SHP77 treated with DMSO at 0.1 percent for 48 hours (cell line): Measurements from ENCODE around the gene DYNC2LI1.

Source experiments
- DNase-seq: peaks from one replicate; lab custom pipeline; 2025; lab: John Stamatoyannopoulos, UW

Gene DYNC2LI1

GRCh38 chr2:43818761-43819160 is 44.9 kb downstream of the DYNC2LI1 start:
- DNase-seq, result no peak

- no peak for DNase-seq
Observed at GRCh38 chr2:43819491-43820163, 45.8 kb downstream of the DYNC2LI1 start.

DNA sequence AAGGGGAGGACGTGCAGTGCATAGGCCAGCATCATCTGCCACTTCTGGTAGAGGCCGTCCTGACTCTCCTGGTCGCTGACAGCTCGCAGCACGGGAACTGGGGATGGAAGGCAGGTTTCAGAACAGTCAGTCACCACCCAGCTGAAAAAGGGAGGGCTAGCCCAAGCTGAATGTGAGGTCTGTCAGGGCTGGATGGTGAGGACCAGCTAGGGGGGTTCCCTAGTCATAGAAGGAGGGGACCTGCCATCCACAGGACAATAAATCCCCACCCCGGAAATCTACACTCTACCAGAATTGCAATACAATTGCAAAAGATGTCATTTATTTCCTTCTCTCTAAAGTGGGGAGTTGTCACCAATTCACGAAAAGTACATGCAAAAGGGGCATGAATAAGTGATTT is 49.0 kb downstream of the DYNC2LI1 start:
- DNase-seq, result no peak

- DNase-seq, result no peak
Observed at GRCh38 chr2:43823751-43824150, 49.9 kb downstream of the DYNC2LI1 start.

DNA sequence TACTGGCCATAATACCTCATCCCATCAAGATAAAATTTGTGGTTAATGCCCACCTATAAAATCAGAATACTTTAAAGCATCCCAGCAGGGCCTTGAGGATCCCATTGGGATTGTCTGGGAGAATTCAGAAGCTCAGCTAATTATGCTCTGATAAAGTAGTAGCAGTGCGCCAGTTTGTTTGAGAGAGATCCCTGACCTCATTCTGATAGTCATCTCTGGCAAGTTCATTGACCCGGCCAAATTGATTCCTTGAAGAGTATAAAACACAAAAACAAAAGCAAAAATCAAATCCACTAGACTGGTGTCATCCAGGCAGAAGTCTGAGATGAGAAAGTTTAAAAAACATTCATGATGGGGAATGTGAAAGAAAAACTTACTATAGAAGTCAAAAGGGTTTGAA is 50.7 kb downstream of the DYNC2LI1 start:
- DNase-seq, result no peak

GRCh38 chr2:43824951-43825493 is 51.2 kb downstream of the DYNC2LI1 start:
- no peak for DNase-seq

GRCh38 chr2:43825841-43826240 is 52.0 kb downstream of the DYNC2LI1 start:
- DNase-seq, result no peak

DNA sequence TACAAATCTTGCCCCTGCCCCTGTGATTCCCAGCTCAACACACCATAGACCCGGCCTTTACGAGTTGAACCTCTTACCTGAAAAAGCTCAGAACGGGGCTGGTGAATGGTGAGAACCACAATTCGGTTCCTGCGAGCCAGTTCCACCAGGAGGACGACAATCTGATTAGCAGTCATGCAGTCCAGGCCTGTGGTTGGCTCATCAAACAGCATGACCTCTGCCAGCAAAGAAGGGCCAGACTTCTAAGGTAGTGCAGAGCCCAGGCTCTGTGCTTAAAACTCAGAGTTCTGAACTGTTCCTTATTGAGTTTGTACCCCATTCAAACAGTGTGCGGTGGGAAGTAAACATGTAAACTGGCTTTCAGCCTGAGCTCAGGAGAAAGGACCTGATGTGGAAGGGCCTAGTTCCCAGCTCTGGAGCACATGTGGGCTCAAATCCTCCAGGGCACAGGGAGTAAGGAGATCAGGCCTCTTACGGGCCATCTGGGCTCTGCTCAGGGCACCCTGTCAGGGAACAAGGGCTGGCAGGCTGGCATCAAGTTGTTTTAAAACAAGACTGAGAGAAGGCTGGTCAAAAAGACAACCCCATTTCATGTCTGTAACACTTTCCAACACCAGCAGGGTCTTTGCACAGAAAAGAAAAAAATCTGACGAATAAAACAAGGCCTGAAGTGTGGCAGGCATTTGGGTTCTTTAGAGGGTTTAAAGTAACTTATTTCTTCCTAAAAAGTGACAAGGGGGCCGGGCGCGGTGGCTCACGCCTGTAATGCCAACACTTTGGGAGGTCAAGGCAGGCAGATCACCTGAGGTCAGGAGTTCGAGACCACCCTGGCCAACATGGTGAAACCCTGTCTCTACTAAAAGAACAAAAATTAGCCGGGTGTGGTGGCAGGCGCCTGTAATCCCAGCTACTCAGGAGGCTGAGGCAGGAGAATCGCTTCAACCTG is 52.7 kb downstream of the DYNC2LI1 start:
- no peak for DNase-seq

DNA sequence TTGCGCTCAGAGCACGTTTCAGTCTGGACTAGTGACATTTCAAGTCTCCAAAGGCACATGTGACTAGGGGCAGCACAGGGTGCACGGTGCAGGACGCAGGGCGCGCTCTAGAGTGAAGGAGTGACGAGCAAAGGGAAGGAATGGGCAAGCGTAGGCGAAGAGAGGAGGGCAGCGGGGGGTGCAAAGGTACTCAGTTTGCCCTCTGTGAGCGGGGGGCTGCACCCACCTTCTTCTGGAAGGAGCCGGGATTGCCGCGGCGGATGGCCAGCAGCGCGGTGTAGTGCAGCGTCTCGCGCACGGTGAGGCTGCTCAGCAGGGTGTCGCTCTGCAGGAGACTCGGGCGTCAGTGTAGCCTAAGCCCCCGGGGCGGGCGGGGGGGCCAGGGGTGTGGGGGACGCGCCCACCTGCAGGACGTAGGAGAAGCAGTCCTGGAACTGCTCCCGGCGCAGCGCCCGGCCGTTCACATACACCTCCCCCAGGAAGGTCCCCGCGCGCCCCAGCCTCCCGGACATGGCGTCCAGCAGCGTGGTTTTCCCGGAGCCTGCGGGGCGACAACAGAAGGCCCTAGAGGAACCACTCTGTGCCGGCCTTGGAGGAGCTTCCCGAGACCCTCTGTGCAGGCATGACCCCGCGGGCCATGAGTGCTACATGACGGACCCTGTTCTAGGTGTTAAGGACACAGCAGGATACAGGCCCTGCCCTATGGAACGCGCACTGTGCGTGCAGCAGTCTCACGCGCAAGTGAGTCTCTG is 57.9 kb downstream of the DYNC2LI1 start:
- DNase-seq, result no peak

GRCh38 chr2:43832457-43832856 is 58.6 kb downstream of the DYNC2LI1 start:
- DNase-seq, result no peak

DNA sequence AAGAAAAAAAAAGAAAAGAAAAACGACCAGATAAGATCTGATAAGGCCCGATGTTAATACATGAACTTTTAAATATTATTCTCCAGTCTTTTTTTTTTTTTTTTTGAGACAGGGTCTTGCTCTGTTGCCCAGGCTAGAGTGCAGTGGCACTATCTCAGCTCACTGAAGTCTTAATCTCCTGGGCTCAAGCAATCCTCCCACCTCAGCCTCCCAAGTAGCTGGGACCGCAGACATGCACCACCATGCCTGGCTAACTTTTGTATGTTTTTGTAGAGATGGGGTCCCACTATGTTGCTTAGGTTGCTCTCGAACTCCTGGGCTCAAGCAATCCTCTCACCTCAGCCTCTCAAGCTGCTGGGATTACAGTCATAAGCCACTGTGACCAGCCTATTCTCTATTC is 63.2 kb downstream of the DYNC2LI1 start:
- DNase-seq, result no peak

GRCh38 chr2:43837831-43838559 is 64.2 kb downstream of the DYNC2LI1 start:
- no peak for DNase-seq

- no peak for DNase-seq
Observed at GRCh38 chr2:43838560-43839267, 64.9 kb downstream of the DYNC2LI1 start, which contains the start of the genes ABCG5 and ABCG8. TSS of gene ABCG5 (minus strand) at chr2:43838839. CDS start at chr2:43838679, 160 bp downstream. TSS of gene ABCG8 (plus strand) at chr2:43838971. CDS start at chr2:43839054, 83 bp downstream.

- no peak for DNase-seq
Observed at GRCh38 chr2:43839776-43840564, 66.1 kb downstream of the DYNC2LI1 start.

DNA sequence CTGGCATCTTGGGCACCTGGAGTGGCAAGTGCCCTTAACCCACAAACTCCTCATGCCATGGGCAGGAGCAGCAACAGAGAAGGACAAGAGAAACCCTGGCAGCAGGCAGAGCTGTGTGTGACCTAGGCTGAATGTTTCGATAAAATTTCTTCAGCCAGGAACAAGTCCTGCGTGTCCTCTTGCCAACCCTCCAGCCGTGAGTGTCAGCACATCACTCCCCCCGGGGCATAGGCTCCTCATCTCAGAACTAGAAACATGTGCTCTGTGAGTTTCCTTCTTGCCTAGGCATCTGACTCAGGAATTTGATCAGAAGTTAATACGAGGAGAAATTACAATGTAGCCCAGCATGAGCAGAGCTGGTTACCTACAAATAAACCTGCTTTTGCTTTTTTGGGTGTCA is 67.1 kb downstream of the DYNC2LI1 start:
- no peak for DNase-seq

- DNase-seq, result no peak
Observed at GRCh38 chr2:43841949-43842865, 68.4 kb downstream of the DYNC2LI1 start.

DNA sequence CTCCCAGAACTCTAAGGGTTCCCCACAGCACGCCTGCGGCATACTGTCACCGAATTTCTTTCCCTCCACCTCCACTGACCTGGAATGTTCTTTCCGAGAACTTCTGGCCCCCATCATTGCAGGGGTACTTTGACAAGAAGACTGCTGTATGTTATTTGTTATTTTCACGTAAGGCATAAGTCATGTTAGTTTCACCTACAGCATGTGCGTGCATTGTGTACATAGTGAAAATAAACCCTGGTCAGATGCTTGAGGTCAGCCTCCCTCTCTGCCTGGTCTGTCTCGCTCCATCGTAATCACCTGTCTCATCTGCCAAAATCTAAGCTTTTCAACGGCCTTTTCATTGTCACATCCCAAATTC is 69.0 kb downstream of the DYNC2LI1 start:
- DNase-seq, result no peak

DNA sequence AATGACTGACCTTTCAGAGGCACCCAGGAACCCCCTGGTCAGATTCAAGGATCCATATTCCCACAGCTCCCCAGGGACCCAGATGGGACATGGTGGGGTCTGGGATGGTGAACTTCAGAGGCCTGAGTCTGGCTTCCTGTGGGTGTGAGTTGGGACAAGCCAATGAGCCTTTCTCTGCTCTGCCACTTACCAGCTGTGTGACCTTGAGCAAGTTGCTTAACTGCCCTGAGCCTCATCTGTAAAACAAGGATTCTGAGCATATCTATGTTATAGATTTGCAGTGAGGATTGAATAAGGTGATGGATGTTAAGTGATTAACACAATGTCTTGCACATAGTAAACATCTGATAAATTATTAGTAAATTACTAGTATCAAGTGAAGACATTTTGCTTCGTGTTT is 71.3 kb downstream of the DYNC2LI1 start:
- no peak for DNase-seq
